Activated naive CD4-positive, alpha-beta T cell treated with anti-CD3 and anti-CD28 coated beads, Interleukin-2, amount 50 U/mL, for 24 hours (primary cell): ENCODE data around the gene ZSCAN22.
A peak's percentile ranks its signal among the peaks of the same experiment; 100 is the strongest.
"Not testable (repeated sequence)": the region's sequence is repeated elsewhere in the genome, so short reads cannot be mapped to it uniquely, and the experiment has no call there.

Experiments
- H3K27ac Mint-ChIP-seq: one replicate; pipeline ENCODE4 v1.8.0; 2021; ENCODE audit warnings: mild to moderate bottlenecking, mixed read lengths
- H3K27me3 Mint-ChIP-seq: one replicate; pipeline ENCODE4 v1.8.0; 2021; ENCODE audit warnings: mixed read lengths
- H3K36me3 Mint-ChIP-seq: one replicate; pipeline ENCODE4 v1.8.0; 2021; ENCODE audit warnings: mixed read lengths
- H3K4me1 Mint-ChIP-seq: one replicate; pipeline ENCODE4 v1.8.0; 2021; ENCODE audit warnings: mixed read lengths
- H3K4me3 Mint-ChIP-seq: one replicate; pipeline ENCODE4 v1.8.0; 2021; ENCODE audit warnings: mild to moderate bottlenecking, mixed read lengths
- H3K9me3 Mint-ChIP-seq: one replicate; pipeline ENCODE4 v1.8.0; 2021; ENCODE audit warnings: mixed read lengths

Gene ZSCAN22

GRCh38 chr19:58336820-58337219 is 10.0 kb downstream of the ZSCAN22 start:
- H3K4me3 Mint-ChIP-seq: no peak overlapping the region
- H3K36me3 Mint-ChIP-seq: peaks cover 17% of the 10 kb centered on the region
- no peaks in the 10 kb centered on the region for H3K9me3 Mint-ChIP-seq
- no peak overlapping the region for H3K27ac Mint-ChIP-seq
- no peaks in the 10 kb centered on the region for H3K4me1 Mint-ChIP-seq
- no peaks in the 10 kb centered on the region for H3K27me3 Mint-ChIP-seq

GRCh38 chr19:58338336-58338735 is 11.5 kb downstream of the ZSCAN22 start:
- no peaks in the 10 kb centered on the region for H3K9me3 Mint-ChIP-seq
- H3K4me1 Mint-ChIP-seq: no peaks in the 10 kb centered on the region
- no peak overlapping the region for H3K27ac Mint-ChIP-seq
- no peaks in the 10 kb centered on the region for H3K27me3 Mint-ChIP-seq
- no peak overlapping the region for H3K4me3 Mint-ChIP-seq
- peaks cover 15% of the 10 kb centered on the region for H3K36me3 Mint-ChIP-seq

GRCh38 chr19:58338825-58339558 is 12.2 kb downstream of the ZSCAN22 start:
- no peak overlapping the region for H3K27ac Mint-ChIP-seq
- no peaks in the 10 kb centered on the region for H3K9me3 Mint-ChIP-seq
- no peaks in the 10 kb centered on the region for H3K4me1 Mint-ChIP-seq
- peaks cover 15% of the 10 kb centered on the region for H3K36me3 Mint-ChIP-seq
- H3K4me3 Mint-ChIP-seq: no peak overlapping the region
- peaks cover 1% of the 10 kb centered on the region for H3K27me3 Mint-ChIP-seq

GRCh38 chr19:58345558-58345957 is 18.8 kb downstream of the ZSCAN22 start:
- H3K27ac Mint-ChIP-seq: peak overlapping the region; percentile 6
- H3K9me3 Mint-ChIP-seq: no peaks in the 10 kb centered on the region
- peak overlapping the region; percentile 80 for H3K4me3 Mint-ChIP-seq
- H3K27me3 Mint-ChIP-seq: peaks cover 4% of the 10 kb centered on the region
- peaks cover 9% of the 10 kb centered on the region for H3K36me3 Mint-ChIP-seq
- peaks cover 17% of the 10 kb centered on the region for H3K4me1 Mint-ChIP-seq

GRCh38 chr19:58346961-58347929 is 20.5 kb downstream of the ZSCAN22 start:
- peak overlapping the region; percentile 91 for H3K4me3 Mint-ChIP-seq
- H3K27ac Mint-ChIP-seq: no peak overlapping the region
- H3K36me3 Mint-ChIP-seq: peaks cover 4% of the 10 kb centered on the region
- no peaks in the 10 kb centered on the region for H3K9me3 Mint-ChIP-seq
- peaks cover 4% of the 10 kb centered on the region for H3K27me3 Mint-ChIP-seq
- peaks cover 17% of the 10 kb centered on the region for H3K4me1 Mint-ChIP-seq

- peak overlapping the region; percentile 91 for H3K4me3 Mint-ChIP-seq
- H3K36me3 Mint-ChIP-seq, H3K9me3 Mint-ChIP-seq, H3K27ac Mint-ChIP-seq, H3K27me3 Mint-ChIP-seq: not testable (repeated sequence)
- peaks cover 17% of the 10 kb centered on the region for H3K4me1 Mint-ChIP-seq
Measured at GRCh38 chr19:58348080-58348479, 21.3 kb downstream of the ZSCAN22 start.

- Mint-ChIP-seq H3K27ac (no peak overlapping the region), H3K36me3 (peaks cover 4% of the 10 kb centered on the region), H3K4me3 (no peak overlapping the region), H3K9me3 (no peaks in the 10 kb centered on the region), H3K27me3 (peaks cover 3% of the 10 kb centered on the region), H3K4me1 (peaks cover 17% of the 10 kb centered on the region)
Measured at GRCh38 chr19:58349590-58349989, 22.8 kb downstream of the ZSCAN22 start.

GRCh38 chr19:58350001-58350861 is 23.4 kb downstream of the ZSCAN22 start:
- H3K27me3 Mint-ChIP-seq: peaks cover 2% of the 10 kb centered on the region
- H3K9me3 Mint-ChIP-seq: no peaks in the 10 kb centered on the region
- peaks cover 21% of the 10 kb centered on the region for H3K4me1 Mint-ChIP-seq
- H3K36me3 Mint-ChIP-seq: peaks cover 4% of the 10 kb centered on the region
- H3K27ac Mint-ChIP-seq: no peak overlapping the region
- no peak overlapping the region for H3K4me3 Mint-ChIP-seq

GRCh38 chr19:58350871-58351557 is 24.2 kb downstream of the ZSCAN22 start:
- Mint-ChIP-seq H3K4me1 (peaks cover 14% of the 10 kb centered on the region), H3K9me3 (no peaks in the 10 kb centered on the region), H3K4me3 (no peak overlapping the region), H3K27me3 (peaks cover 2% of the 10 kb centered on the region), H3K27ac (no peak overlapping the region), H3K36me3 (peaks cover 4% of the 10 kb centered on the region)

- H3K36me3 Mint-ChIP-seq: peaks cover 4% of the 10 kb centered on the region
- no peak overlapping the region for H3K27ac Mint-ChIP-seq
- H3K27me3 Mint-ChIP-seq: peaks cover 2% of the 10 kb centered on the region
- peaks cover 14% of the 10 kb centered on the region for H3K4me1 Mint-ChIP-seq
- H3K4me3 Mint-ChIP-seq: no peak overlapping the region
- H3K9me3 Mint-ChIP-seq: no peaks in the 10 kb centered on the region
Measured at GRCh38 chr19:58351558-58351878, 24.7 kb downstream of the ZSCAN22 start.

- H3K27me3 Mint-ChIP-seq: peaks cover 2% of the 10 kb centered on the region
- no peak overlapping the region for H3K27ac Mint-ChIP-seq
- H3K4me3 Mint-ChIP-seq: no peak overlapping the region
- H3K9me3 Mint-ChIP-seq: no peaks in the 10 kb centered on the region
- peaks cover 14% of the 10 kb centered on the region for H3K4me1 Mint-ChIP-seq
- peaks cover 4% of the 10 kb centered on the region for H3K36me3 Mint-ChIP-seq
Measured at GRCh38 chr19:58351990-58352755, 25.4 kb downstream of the ZSCAN22 start.

GRCh38 chr19:58352760-58353671 is 26.2 kb downstream of the ZSCAN22 start, which contains the start of gene A1BG:
Gene A1BG (minus strand): TSS chr19:58353492. CDS start chr19:58353437, 55 bp downstream.
- peaks cover 4% of the 10 kb centered on the region for H3K36me3 Mint-ChIP-seq
- no peaks in the 10 kb centered on the region for H3K9me3 Mint-ChIP-seq
- peaks cover 2% of the 10 kb centered on the region for H3K27me3 Mint-ChIP-seq
- peaks cover 14% of the 10 kb centered on the region for H3K4me1 Mint-ChIP-seq
- H3K4me3 Mint-ChIP-seq: no peak within 1 kb of the TSS
- H3K27ac Mint-ChIP-seq: no peak within 1 kb of the TSS

GRCh38 chr19:58353717-58354477 is 27.1 kb downstream of the ZSCAN22 start:
- Mint-ChIP-seq H3K9me3 (no peaks in the 10 kb centered on the region), H3K4me3 (no peak overlapping the region), H3K27ac (no peak overlapping the region), H3K27me3 (no peaks in the 10 kb centered on the region), H3K36me3 (peaks cover 4% of the 10 kb centered on the region), H3K4me1 (peaks cover 9% of the 10 kb centered on the region)
